Right cardiac atrium (tissue), 5 donors: ENCODE measurements around the gene LDB2. TPM values are rescaled to one million over a fixed set of nuclear protein-coding genes. Genes with fewer than 3 reads are reported as not detected.
A peak's percentile ranks its signal among the peaks of the same experiment; 100 is the strongest.

Experiments used
- ATAC-seq, 2 donors: fragments of 200-7000 bp; cut with Tn5 transposase; one replicate each; pipeline versions ENCODE4 v1.8.0 to v1.9.1; 2020; ENCODE audit warnings: moderate library complexity in 2 of 2, mild to moderate bottlenecking in 1 of 2
- DNase-seq, 3 donors: peaks; one replicate each; pipeline ENCODE4 v3.0.0-alpha.2; 2020
- H3K27ac ChIP-seq: one replicate; pipeline ENCODE4 v1.5.1; 2013; ENCODE audit warnings: mild to moderate bottlenecking, low read length, control low read depth, moderate library complexity
- H3K27me3 ChIP-seq: one replicate; pipeline ENCODE4 v1.6.1; 2013; ENCODE audit not compliant: control insufficient read depth, insufficient read depth
- H3K4me1 ChIP-seq: one replicate; pipeline ENCODE4 v1.6.1; 2013; ENCODE audit warnings: low read length; ENCODE audit not compliant: control insufficient read depth, insufficient read depth
- H3K4me3 ChIP-seq: one replicate; pipeline ENCODE4 v1.5.1; 2013; ENCODE audit warnings: low read length, control low read depth
- H3K9me3 ChIP-seq: one replicate; pipeline ENCODE4 v1.6.1; 2013; ENCODE audit warnings: low read length; ENCODE audit not compliant: control insufficient read depth
- WGBS: extraction: QIAGEN DNeasy Blood & Tissue Kit; methylation state at CpG from one replicate; pipeline ENCODE4 v1.1.7; 2013; 5-methylcytosine and 5-hydroxymethylcytosine counted together
- intact Hi-C, 4 donors: fragments of 100-400 bp; cut with DNase I; formaldehyde crosslinking; loops; one replicate each; pipeline versions ENCODE4 v1.11.0 to v1.14.0; 2022 to 2023
- polyA plus RNA-seq: library from polyadenylated mRNA; stranded (reverse); fragments of 200-250 nt; gene quantifications from one replicate; pipeline ENCODE4 v1.2.3, GENCODE V29; 2013
- total RNA-seq, 4 donors: library from RNA; stranded (reverse); fragmentation: NEBNext Ultra II Directional; extraction: Animal tissue kit (Norgen Biotek cat#: 25700); gene quantifications; one replicate each; pipeline ENCODE4 v1.2.1, GENCODE V29; 2021
- donor health status: healthy with polysubstance abuse.
- donor health status: DM: no; HTN: yes; CAD: no.
- donor health status: DM: no; HTN: no; CAD: no.
- donor health status: DM: no; HTN: yes; CAD: no; lungs with severe emphysema.
- donor health status: DM: yes; HTN: yes; CAD: no.

Gene LDB2
- total and polyA plus RNA-seq, 5 donors: 41.0 to 70.6 (median 46.8) TPM

DNA sequence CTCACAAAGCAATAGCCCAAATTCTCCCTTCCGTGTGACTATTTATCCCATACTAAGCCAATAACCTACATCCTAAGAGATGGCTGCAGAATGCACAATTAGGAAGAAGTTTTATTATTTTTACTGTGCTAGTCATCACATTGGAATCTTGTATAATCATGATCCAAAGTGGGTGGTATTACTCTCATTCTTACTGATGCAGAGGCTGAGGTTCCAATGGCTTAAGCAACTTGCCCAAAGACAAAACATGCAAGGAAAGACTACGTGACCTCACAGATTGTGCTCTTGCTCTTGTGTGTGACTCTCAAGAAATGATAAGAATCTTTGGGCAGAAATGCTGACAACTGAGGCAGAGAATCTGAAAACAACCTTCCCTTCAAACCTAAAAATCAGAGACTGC, 212.2 kb downstream of the LDB2 start:
- Histone ChIP-seq H3K27me3 (no peaks in the 10 kb centered on the region), H3K4me3 (no peak overlapping the region), H3K9me3 (no peaks in the 10 kb centered on the region), H3K27ac (peak overlapping the region; percentile 30), H3K4me1 (no peaks in the 10 kb centered on the region)
- DNase-seq (no peak), ATAC-seq (peak in 1 of 2 donors; percentile 34)
- 71% methylated on average over 2 of the region's 2 CpGs for WGBS
- intact Hi-C loops: no loop called here

DNA sequence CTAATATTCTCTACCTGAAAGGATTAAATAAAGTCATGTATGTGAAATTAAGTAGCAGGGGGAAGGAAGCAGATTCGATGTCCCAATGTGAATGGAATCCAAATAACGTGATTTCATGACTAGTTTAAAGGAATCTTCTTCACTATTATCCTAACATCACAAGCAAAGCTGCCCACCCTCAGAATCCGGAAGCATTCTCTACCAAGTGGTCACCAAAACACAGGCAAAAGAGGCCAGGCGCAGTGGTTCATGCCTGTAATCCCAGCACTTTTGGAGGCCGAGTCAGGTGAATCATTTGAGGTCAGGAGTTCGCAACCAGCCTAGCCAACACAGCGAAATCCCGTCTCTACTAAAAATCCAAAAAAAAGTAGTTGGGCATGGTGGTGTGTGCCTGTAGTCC, 212.9 kb downstream of the LDB2 start:
- no peak overlapping the region for H3K27ac ChIP-seq
- intact Hi-C loops: no loop called here
- WGBS: 88% methylated on average over 8 of the region's 8 CpGs

DNA sequence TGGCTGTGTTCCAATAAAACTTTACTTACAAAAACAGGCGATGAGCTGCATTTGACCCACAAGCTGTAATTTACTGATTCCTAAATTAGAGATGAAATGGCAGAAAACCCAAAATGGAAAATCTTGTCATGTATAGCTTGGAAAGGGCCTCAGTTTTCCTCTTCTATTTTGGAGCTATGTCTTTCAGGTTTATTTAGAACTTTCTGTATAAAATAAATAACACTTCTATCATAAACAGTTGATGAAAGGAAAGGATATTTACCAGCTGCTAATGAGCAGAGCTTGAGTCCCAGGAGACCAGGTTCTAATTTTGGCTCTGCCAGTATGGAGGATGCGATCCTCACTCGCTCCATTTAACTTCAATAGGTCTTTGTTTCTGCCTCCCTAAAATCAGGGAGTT, 213.5 kb downstream of the LDB2 start:
- no peak overlapping the region for H3K27ac ChIP-seq
- intact Hi-C loops: no loop called here
- no peaks in the 10 kb centered on the region for H3K4me1 ChIP-seq
- H3K27me3 ChIP-seq: no peaks in the 10 kb centered on the region
- ATAC-seq: no peak
- no peaks in the 10 kb centered on the region for H3K9me3 ChIP-seq
- no peak for DNase-seq
- no peak overlapping the region for H3K4me3 ChIP-seq
- 53% methylated on average over 3 of the region's 3 CpGs for WGBS

More for the DNA sequence above, 212.9 kb downstream of the LDB2 start:
- Histone ChIP-seq H3K4me1 (no peaks in the 10 kb centered on the region), H3K9me3 (no peaks in the 10 kb centered on the region), H3K4me3 (no peak overlapping the region), H3K27me3 (no peaks in the 10 kb centered on the region)
- DNase-seq (no peak), ATAC-seq (no peak)

DNA sequence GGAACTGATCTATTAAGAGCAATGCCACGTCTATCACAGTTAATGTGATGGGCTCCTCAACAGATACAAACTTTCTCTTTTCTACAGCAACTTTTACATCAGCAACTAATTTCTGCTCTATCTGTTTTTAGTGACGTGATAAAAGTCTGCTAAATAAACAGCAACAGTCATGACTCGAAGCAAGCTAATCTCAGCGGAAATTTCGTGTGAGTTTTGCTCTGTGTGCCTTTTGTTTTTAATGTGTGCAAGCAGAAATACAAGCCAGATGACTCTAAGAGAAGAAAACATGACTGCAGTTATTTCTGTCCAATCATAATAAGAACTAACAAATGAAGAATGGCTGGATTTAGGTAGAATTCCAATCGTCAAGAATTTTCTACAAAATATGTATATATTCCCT, 214.3 kb downstream of the LDB2 start:
- Histone ChIP-seq H3K9me3 (no peaks in the 10 kb centered on the region), H3K27ac (no peak overlapping the region), H3K27me3 (no peaks in the 10 kb centered on the region), H3K4me1 (peaks cover 1% of the 10 kb centered on the region), H3K4me3 (no peak overlapping the region)
- intact Hi-C loops: no loop called here
- DNase-seq: no peak
- peak; percentile 72 to 74 for ATAC-seq
- 46% methylated on average over 6 of the region's 6 CpGs for WGBS

DNA sequence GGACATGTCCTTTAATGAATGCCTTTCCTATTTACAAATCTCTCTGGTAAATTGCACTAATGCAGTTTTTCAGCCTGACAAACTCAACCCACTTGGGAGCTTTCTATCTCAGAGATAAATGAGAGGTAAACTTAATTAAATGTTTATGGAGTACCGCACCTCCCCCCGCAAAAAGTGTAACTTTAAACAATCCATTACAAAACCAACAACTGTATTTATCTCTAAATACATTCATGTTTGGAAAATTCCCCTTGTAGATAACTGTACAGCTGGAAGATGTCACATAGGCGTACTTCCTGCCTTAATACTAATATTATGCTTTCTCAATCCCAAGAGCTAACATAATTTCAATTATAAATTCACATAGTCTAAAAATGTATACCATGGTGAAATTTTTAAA, 215.5 kb downstream of the LDB2 start:
- Histone ChIP-seq H3K9me3 (no peaks in the 10 kb centered on the region), H3K4me3 (no peak overlapping the region), H3K27me3 (no peaks in the 10 kb centered on the region), H3K4me1 (peaks cover 1% of the 10 kb centered on the region), H3K27ac (no peak overlapping the region)
- intact Hi-C loops: no loop called here
- ATAC-seq (no peak), DNase-seq (no peak)
- WGBS: 67% methylated on average over 3 of the region's 3 CpGs

DNA sequence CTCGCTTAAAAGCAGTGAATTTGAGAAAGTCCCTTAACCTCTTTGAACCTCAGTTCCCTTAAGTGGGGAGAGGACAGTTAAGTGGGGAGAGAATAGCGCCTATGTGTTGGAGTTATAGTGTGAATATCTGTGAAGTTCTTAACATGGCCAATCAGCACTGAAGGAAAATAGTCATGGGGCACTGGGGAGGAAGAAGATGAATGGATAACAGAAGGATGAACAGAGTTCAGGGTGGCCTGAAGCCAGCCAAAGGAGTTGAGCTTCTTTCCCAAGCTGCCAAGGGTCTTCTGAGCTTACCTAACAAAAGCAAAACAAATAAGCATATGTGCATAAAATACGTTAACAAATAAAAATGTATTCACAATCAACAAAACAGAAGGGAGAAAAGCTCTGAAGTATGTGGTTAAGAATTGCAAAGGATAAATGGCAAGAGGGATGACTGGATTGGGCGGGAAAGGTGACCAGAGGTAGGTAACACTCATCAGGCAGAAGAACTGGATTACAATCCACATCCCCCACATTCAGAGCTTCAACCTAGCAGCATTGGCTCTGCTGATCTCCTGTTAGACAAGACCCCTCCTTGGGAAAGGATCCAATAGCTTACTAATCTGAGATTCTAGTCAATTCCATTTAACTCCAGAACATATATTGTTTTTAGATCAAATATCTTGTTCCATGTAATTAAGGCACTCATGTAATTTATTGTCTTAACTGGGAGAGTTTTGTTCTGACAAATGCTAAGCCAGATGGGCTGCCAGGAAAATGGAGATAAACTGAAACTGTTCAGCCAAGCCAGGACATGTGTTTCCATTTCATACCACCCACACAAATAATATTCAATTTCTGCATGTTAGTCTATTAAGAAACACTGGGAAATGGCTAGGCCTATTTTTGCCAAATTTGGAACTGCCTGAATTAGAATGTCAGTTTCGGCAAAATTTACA, 221.2 kb downstream of the LDB2 start:
- DNase-seq: no peak
- peaks cover 1% of the 10 kb centered on the region for H3K4me1 ChIP-seq
- intact Hi-C loops: no loop called here
- WGBS: 82% methylated on average over 5 of the region's 5 CpGs
- H3K4me3 ChIP-seq: no peak overlapping the region
- H3K9me3 ChIP-seq: no peaks in the 10 kb centered on the region
- no peaks in the 10 kb centered on the region for H3K27me3 ChIP-seq
- peak overlapping the region; percentile 43 for H3K27ac ChIP-seq
- peak; percentile 61 to 67 for ATAC-seq

DNA sequence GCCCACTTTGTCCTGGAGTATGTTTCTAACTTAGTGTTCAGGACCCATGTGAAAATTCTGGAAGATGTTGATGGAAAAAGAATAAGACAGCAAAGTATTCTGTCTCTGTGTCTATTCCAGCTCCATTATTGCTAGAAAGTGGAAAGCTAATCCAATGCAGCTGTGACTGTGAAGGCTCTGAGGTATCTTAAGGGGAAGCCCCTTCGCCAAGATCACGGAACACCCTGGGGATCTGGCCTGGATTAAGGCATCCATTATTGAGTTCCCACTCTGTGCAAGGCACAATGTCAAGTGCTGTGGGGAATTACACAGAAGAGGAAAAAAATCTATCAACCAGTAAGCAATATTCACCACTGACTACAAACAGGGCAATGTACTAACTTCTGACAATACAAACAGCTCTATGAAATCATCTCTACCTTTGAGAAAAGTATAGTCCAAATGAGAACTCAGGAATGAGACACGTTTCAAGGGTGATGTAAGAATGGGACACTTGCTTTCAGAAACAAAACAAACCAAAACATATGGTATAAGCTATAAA, 222.1 kb downstream of the LDB2 start:
- ATAC-seq: peak; percentile 29 to 72
- intact Hi-C loops: no loop called here
- WGBS: 52% methylated on average over 3 of the region's 3 CpGs
- Histone ChIP-seq H3K4me1 (peaks cover 1% of the 10 kb centered on the region), H3K27ac (no peak overlapping the region), H3K9me3 (no peaks in the 10 kb centered on the region), H3K27me3 (no peaks in the 10 kb centered on the region), H3K4me3 (no peak overlapping the region)
- DNase-seq: peak in 1 of 3 donors; percentile 76

DNA sequence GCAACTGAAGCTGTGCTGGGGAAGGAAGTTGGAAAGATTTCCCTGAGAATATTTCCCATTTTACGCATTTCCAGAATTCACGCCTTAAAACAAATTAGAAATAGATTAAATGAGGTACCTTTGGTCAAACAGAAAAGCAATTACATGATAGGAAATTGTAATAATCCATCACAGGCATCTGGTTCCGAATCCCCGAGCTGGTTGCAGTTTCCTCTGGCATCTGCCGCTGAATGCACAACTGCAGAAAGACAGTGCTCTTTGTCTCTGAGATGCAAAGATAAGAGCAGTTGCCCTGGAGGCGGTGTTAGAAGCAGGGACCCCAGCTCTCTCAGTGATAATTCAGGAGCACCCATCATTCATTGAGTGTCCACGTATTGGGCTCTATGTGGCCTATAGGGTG, 224.4 kb downstream of the LDB2 start:
- H3K4me3 ChIP-seq: no peak overlapping the region
- ATAC-seq (no peak), DNase-seq (no peak)
- H3K4me1 ChIP-seq: peaks cover 2% of the 10 kb centered on the region
- intact Hi-C loops: no loop called here
- WGBS: 72% methylated on average over 7 of the region's 7 CpGs
- H3K9me3 ChIP-seq: no peaks in the 10 kb centered on the region
- no peaks in the 10 kb centered on the region for H3K27me3 ChIP-seq
- H3K27ac ChIP-seq: no peak overlapping the region

DNA sequence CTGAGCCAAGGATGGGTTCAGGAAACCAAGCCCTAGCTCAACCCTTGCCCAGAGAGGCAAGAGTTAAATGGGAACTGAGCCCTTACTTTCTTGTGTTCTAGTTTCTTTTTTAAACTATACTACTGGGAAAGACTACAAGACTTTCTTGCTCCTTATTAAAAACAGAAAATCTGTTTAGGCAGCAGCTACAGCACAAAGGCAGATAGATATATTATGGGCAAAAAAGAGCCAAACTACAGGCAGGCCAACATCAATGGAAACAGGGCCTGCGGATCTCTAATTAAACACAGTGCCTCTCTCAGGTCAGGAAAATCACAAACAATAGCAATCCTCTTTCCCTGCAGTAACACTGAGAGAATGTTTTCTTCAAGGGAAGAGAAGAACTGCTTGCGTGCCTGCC, 226.0 kb downstream of the LDB2 start:
- ATAC-seq (no peak), DNase-seq (no peak)
- Histone ChIP-seq H3K4me3 (no peak overlapping the region), H3K27ac (no peak overlapping the region), H3K27me3 (no peaks in the 10 kb centered on the region), H3K4me1 (peaks cover 5% of the 10 kb centered on the region), H3K9me3 (no peaks in the 10 kb centered on the region)
- intact Hi-C loops: no loop called here
- WGBS: 53% methylated on average over 2 of the region's 2 CpGs

DNA sequence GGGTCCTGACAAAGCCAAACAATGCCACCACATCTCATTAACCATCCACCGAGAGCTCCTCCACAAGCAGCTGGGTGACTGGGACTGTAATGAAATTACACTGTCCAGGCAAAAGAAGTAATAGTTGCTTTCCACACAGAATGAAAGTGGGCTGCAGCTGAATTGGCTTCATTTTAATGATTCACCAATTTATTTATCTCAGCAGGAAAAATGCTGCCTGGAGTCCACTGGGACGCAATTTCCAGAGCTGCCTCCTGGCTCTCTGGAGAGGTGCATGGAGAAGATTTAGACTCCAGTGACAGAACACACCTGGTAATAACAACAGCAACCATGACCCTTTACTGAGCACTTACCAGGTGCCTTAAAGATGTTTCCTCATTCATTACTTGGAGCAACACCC, 226.7 kb downstream of the LDB2 start:
- intact Hi-C loops: no loop called here
- Histone ChIP-seq H3K27me3 (no peaks in the 10 kb centered on the region), H3K4me1 (peaks cover 5% of the 10 kb centered on the region), H3K4me3 (no peak overlapping the region), H3K9me3 (no peaks in the 10 kb centered on the region), H3K27ac (no peak overlapping the region)
- no peak for ATAC-seq
- no peak for DNase-seq
- 58% methylated on average over 2 of the region's 2 CpGs for WGBS

DNA sequence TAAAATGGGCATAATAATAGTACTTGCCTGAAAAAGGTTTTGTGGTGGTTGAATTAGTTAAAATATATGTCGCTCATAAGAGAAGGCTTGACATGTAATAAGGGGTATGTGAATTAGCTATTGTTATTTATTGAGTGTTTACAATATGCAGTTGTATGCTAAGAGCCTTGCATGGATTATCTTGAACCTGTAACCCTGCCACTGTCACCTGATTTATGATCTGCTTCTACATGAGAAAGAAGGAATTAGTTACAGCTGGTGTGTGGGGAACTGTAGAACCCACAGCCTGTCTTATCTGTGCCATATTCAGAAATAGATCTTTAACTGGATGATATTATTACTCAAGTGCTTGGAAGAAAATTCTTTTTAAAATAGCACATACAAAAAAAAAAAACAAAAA, 227.7 kb downstream of the LDB2 start:
- H3K27ac ChIP-seq: no peak overlapping the region
- ATAC-seq (no peak), DNase-seq (no peak)
- H3K27me3 ChIP-seq: no peaks in the 10 kb centered on the region
- WGBS: 97% methylated on average over 1 of the region's 1 CpG
- intact Hi-C loops: no loop called here
- peaks cover 5% of the 10 kb centered on the region for H3K4me1 ChIP-seq
- no peaks in the 10 kb centered on the region for H3K9me3 ChIP-seq
- no peak overlapping the region for H3K4me3 ChIP-seq
